ENCODE data around the gene MFSD6L.
A peak's percentile ranks its signal among the peaks of the same experiment; 100 is the strongest.

- peak; percentile 73 for TF ChIP-seq CTCF (conservative IDR thresholded peaks at IDR 0.05; ENCODE audit: low read length)
- no peak for TF ChIP-seq EZH2phosphoT487 (IDR thresholded peaks at IDR 0.05; ENCODE audit: borderline replicate concordance)
These were observed 33.7 kb upstream of the MFSD6L start for GRCh38 chr17:8832711-8833352.

Measured in Loucy (cell line).